Neural progenitor cell (in vitro differentiated cells): Measurements from ENCODE around the gene ATP1A2. TPM values are rescaled to one million over a fixed set of nuclear protein-coding genes. Genes with fewer than 3 reads are reported as not detected.

Experiments
- DNase-seq: peaks from one replicate; pipeline ENCODE4 v3.0.0-alpha.2; 2016; ENCODE audit warnings: low spot score
- H2AFZ ChIP-seq: fragments of 200-600 bp; sonication (generic); replicated peaks from 2 replicates; pipeline ENCODE4 v1.6.1; 2016; ENCODE audit warnings: antibody characterized with exemption
- H3F3A ChIP-seq: fragments of 200-600 bp; sonication (generic); 2 replicates; pipeline ENCODE4 v1.6.1; 2016; ENCODE audit warnings: antibody characterized with exemption, low read depth
- H3K27ac ChIP-seq: fragments of 200-600 bp; sonication (generic); 2 replicates; pipeline ENCODE4 v1.5.1; 2016; ENCODE audit warnings: mild to moderate bottlenecking
- H3K27me3 ChIP-seq: fragments of 200-600 bp; sonication (generic); 2 replicates; pipeline ENCODE4 v1.6.1; 2016; ENCODE audit warnings: mild to moderate bottlenecking, moderate library complexity
- H3K36me3 ChIP-seq: fragments of 200-600 bp; sonication (generic); 2 replicates; pipeline ENCODE4 v1.5.1; 2016
- H3K4me1 ChIP-seq: fragments of 200-600 bp; sonication (generic); 2 replicates; pipeline ENCODE4 v1.6.1; 2016; ENCODE audit warnings: mixed run types
- H3K4me2 ChIP-seq: fragments of 200-600 bp; sonication (generic); 2 replicates; pipeline ENCODE4 v1.6.1; 2016
- H3K4me3 ChIP-seq: fragments of 200-600 bp; sonication (generic); 2 replicates; pipeline ENCODE4 v1.5.1; 2016
- H3K79me2 ChIP-seq: fragments of 200-600 bp; sonication (generic); 2 replicates; pipeline ENCODE4 v1.6.1; 2016; ENCODE audit warnings: low read depth
- H3K9ac ChIP-seq: fragments of 200-600 bp; sonication (generic); 2 replicates; pipeline ENCODE4 v1.6.1; 2016
- H3K9me3 ChIP-seq: fragments of 200-600 bp; sonication (generic); 2 replicates; pipeline ENCODE4 v1.5.1; 2016; ENCODE audit warnings: low read depth
- H4K20me1 ChIP-seq: fragments of 200-600 bp; sonication (generic); 2 replicates; pipeline ENCODE4 v1.6.1; 2016; ENCODE audit warnings: low read depth
- H3K27ac Mint-ChIP-seq: 3 replicates; pipeline ENCODE4 v1.8.0; 2021; ENCODE audit warnings: mixed read lengths
- H3K27me3 Mint-ChIP-seq: 2 replicates; pipeline ENCODE4 v1.8.0; 2022; ENCODE audit warnings: low read depth, mild to moderate bottlenecking, inconsistent platforms, moderate library complexity, mixed read lengths; ENCODE audit not compliant: insufficient read depth
- H3K36me3 Mint-ChIP-seq: 3 replicates; pipeline ENCODE4 v1.8.0; 2021; ENCODE audit warnings: mixed read lengths
- H3K4me1 Mint-ChIP-seq: 3 replicates; pipeline ENCODE4 v1.8.0; 2021; ENCODE audit warnings: mixed read lengths
- H3K4me3 Mint-ChIP-seq: 3 replicates; pipeline ENCODE4 v1.8.0; 2021; ENCODE audit warnings: mild to moderate bottlenecking, moderate library complexity, mixed read lengths
- H3K9me3 Mint-ChIP-seq: 3 replicates; pipeline ENCODE4 v1.8.0; 2020; ENCODE audit warnings: mixed read lengths
- CTCF ChIP-seq: fragments of 200-600 bp; sonication (generic); IDR thresholded peaks from 2 replicates; pipeline ENCODE4 v1.5.1; 2017; ENCODE audit warnings: antibody characterized with exemption, mild to moderate bottlenecking
- EZH2 ChIP-seq: fragments of 200-600 bp; sonication (generic); IDR thresholded peaks from 2 replicates; pipeline ENCODE4 v1.6.1; 2017; ENCODE audit warnings: antibody characterized with exemption, mild to moderate bottlenecking, moderate library complexity
- EZH2phosphoT487 ChIP-seq: fragments of 200-600 bp; sonication (generic); IDR thresholded peaks from 2 replicates; pipeline ENCODE4 v1.6.1; 2017; ENCODE audit warnings: antibody characterized with exemption
- total RNA-seq: library from RNA; depleted of rRNA; stranded (reverse); fragments of >200 nt; gene quantifications from 2 replicates; pipeline ENCODE4 v1.2.3, GENCODE V29; 2015; ENCODE audit warnings: low replicate concordance

The ATP1A2 gene
- total RNA-seq, result 88.6 and 154 TPM in 2 replicates

GRCh38 chr1:160115545-160116282 is at the start of gene ATP1A2:
Gene ATP1A2 (plus strand): TSS chr1:160115759. CDS start chr1:160115862, 103 bp downstream.
- Histone ChIP-seq H3K27me3 (no peaks in the 10 kb centered on the region), H3F3A (peaks cover 42% of the 10 kb centered on the region), H2AFZ (no peak within 1 kb of the TSS), H3K4me3 (peak within 1 kb of the TSS; percentile 65), H3K9me3 (no peaks in the 10 kb centered on the region), H3K4me2 (peak within 1 kb of the TSS; percentile 97), H3K9ac (peak within 1 kb of the TSS; percentile 57), H3K4me1 (peaks cover 85% of the 10 kb centered on the region), H3K36me3 (no peaks in the 10 kb centered on the region), H4K20me1 (peaks cover 31% of the 10 kb centered on the region), H3K79me2 (peaks cover 54% of the 10 kb centered on the region), H3K27ac (peak within 1 kb of the TSS; percentile 82)
- H3K27me3 Mint-ChIP-seq, result peaks cover 12% of the 10 kb centered on the region
- H3K27ac Mint-ChIP-seq, result peak within 1 kb of the TSS; percentile 89
- H3K4me1 Mint-ChIP-seq, result peaks cover 80% of the 10 kb centered on the region
- H3K36me3 Mint-ChIP-seq, result peaks cover 6% of the 10 kb centered on the region
- DNase-seq, result peak; percentile 88
- TF ChIP-seq CTCF (no peak), EZH2phosphoT487 (no peak), EZH2 (no peak)
- no peaks in the 10 kb centered on the region for H3K9me3 Mint-ChIP-seq
- H3K4me3 Mint-ChIP-seq, result peak within 1 kb of the TSS; percentile 91

- peaks cover 44% of the 10 kb centered on the region for H3K4me1 Mint-ChIP-seq
- peaks cover 19% of the 10 kb centered on the region for H3K27me3 Mint-ChIP-seq
- no peaks in the 10 kb centered on the region for H3K36me3 Mint-ChIP-seq
These were observed 48.5 kb upstream of the ATP1A2 start for GRCh38 chr1:160066829-160067745.

GRCh38 chr1:160068225-160068624 is 47.3 kb upstream of the ATP1A2 start:
- Mint-ChIP-seq H3K4me3 (peak overlapping the region; percentile 66), H3K36me3 (no peaks in the 10 kb centered on the region), H3K4me1 (peaks cover 36% of the 10 kb centered on the region), H3K27me3 (peaks cover 20% of the 10 kb centered on the region), H3K27ac (no peak overlapping the region), H3K9me3 (no peaks in the 10 kb centered on the region)
- no peak for DNase-seq
- TF ChIP-seq EZH2phosphoT487 (no peak), CTCF (no peak), EZH2 (no peak)
- no peak overlapping the region for H2AFZ ChIP-seq
- H3K4me3 ChIP-seq, result no peak overlapping the region
- H3K4me1 ChIP-seq, result peaks cover 10% of the 10 kb centered on the region
- peaks cover 62% of the 10 kb centered on the region for H3K27me3 ChIP-seq
- no peaks in the 10 kb centered on the region for H3K36me3 ChIP-seq
- H3K4me2 ChIP-seq, result no peak overlapping the region
- H3F3A ChIP-seq, result peaks cover 14% of the 10 kb centered on the region
- no peaks in the 10 kb centered on the region for H3K79me2 ChIP-seq
- H4K20me1 ChIP-seq, result no peaks in the 10 kb centered on the region
- no peak overlapping the region for H3K27ac ChIP-seq
- no peak overlapping the region for H3K9ac ChIP-seq
- no peaks in the 10 kb centered on the region for H3K9me3 ChIP-seq

More at GRCh38 chr1:160066829-160067745, 48.5 kb upstream of the ATP1A2 start:
- Histone ChIP-seq H4K20me1 (no peaks in the 10 kb centered on the region), H3K4me1 (peaks cover 20% of the 10 kb centered on the region), H2AFZ (peak overlapping the region; percentile 11), H3K4me2 (peak overlapping the region; percentile 29), H3K79me2 (no peaks in the 10 kb centered on the region), H3K36me3 (no peaks in the 10 kb centered on the region), H3K27me3 (peaks cover 51% of the 10 kb centered on the region), H3F3A (peaks cover 14% of the 10 kb centered on the region), H3K9ac (no peak overlapping the region), H3K9me3 (no peaks in the 10 kb centered on the region), H3K4me3 (no peak overlapping the region), H3K27ac (no peak overlapping the region)
- TF ChIP-seq EZH2 (no peak), EZH2phosphoT487 (no peak), CTCF (no peak)
- no peak overlapping the region for H3K27ac Mint-ChIP-seq
- no peak overlapping the region for H3K4me3 Mint-ChIP-seq
- H3K9me3 Mint-ChIP-seq, result no peaks in the 10 kb centered on the region
- no peak for DNase-seq
